Stimulated activated naive CD8-positive, alpha-beta T cell treated with anti-CD3 and anti-CD28 coated beads, Interleukin-15, Interleukin-2, amounts not matched to agents 100 ng/mL and 50 ng/mL, for 24 hours (primary cell): ENCODE measurements around the gene HCN2.

Experiments
- H3K27ac Mint-ChIP-seq: one replicate; pipeline ENCODE4 v1.8.0; 2021; ENCODE audit warnings: mild to moderate bottlenecking, mixed read lengths
- H3K27me3 Mint-ChIP-seq: one replicate; pipeline ENCODE4 v1.8.0; 2021; ENCODE audit warnings: mixed read lengths
- H3K36me3 Mint-ChIP-seq: one replicate; pipeline ENCODE4 v1.8.0; 2021; ENCODE audit warnings: low read depth, mixed read lengths
- H3K4me1 Mint-ChIP-seq: one replicate; pipeline ENCODE4 v1.8.0; 2021; ENCODE audit warnings: low read depth, mixed read lengths
- H3K4me3 Mint-ChIP-seq: one replicate; pipeline ENCODE4 v1.8.0; 2021; ENCODE audit warnings: mild to moderate bottlenecking, mixed read lengths
- H3K9me3 Mint-ChIP-seq: one replicate; pipeline ENCODE4 v1.8.0; 2021; ENCODE audit warnings: mixed read lengths

HCN2 gene

GRCh38 chr19:640161-640558 lies 50.5 kb downstream of the HCN2 start:
- H3K4me1 Mint-ChIP-seq = peaks cover 14% of the 10 kb centered on the region
- no peaks in the 10 kb centered on the region for H3K9me3 Mint-ChIP-seq
- H3K4me3 Mint-ChIP-seq = no peak overlapping the region
- no peaks in the 10 kb centered on the region for H3K36me3 Mint-ChIP-seq
- H3K27me3 Mint-ChIP-seq = no peaks in the 10 kb centered on the region
- no peak overlapping the region for H3K27ac Mint-ChIP-seq

GRCh38 chr19:640606-641189 lies 51.0 kb downstream of the HCN2 start:
- H3K4me1 Mint-ChIP-seq = peaks cover 14% of the 10 kb centered on the region
- H3K27ac Mint-ChIP-seq = no peak overlapping the region
- no peak overlapping the region for H3K4me3 Mint-ChIP-seq
- H3K27me3 Mint-ChIP-seq = no peaks in the 10 kb centered on the region
- peaks cover 3% of the 10 kb centered on the region for H3K36me3 Mint-ChIP-seq
- H3K9me3 Mint-ChIP-seq = no peaks in the 10 kb centered on the region

DNA sequence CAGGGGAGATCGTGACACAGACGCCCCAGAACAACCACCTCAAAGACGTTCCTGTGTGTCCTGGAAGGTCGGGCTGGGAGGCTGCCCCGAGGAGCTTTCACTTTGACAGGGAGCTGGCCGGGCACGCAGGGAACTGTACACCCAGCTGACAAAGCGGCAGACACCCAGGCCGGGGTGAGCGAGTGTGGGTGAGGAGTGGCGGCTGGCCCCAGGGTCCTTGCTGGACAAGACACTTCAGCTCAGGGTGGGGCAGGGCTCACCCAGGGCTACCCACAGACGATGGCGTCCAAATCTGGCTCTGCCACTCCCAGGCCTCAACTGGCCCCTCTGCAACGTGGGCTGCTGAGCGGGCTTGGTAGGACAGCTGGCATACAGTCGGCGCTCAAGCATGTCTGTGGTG lies 52.0 kb downstream of the HCN2 start:
- peaks cover 8% of the 10 kb centered on the region for H3K36me3 Mint-ChIP-seq
- no peak overlapping the region for H3K27ac Mint-ChIP-seq
- H3K4me3 Mint-ChIP-seq = no peak overlapping the region
- H3K9me3 Mint-ChIP-seq = no peaks in the 10 kb centered on the region
- peaks cover 14% of the 10 kb centered on the region for H3K4me1 Mint-ChIP-seq
- H3K27me3 Mint-ChIP-seq = no peaks in the 10 kb centered on the region

DNA sequence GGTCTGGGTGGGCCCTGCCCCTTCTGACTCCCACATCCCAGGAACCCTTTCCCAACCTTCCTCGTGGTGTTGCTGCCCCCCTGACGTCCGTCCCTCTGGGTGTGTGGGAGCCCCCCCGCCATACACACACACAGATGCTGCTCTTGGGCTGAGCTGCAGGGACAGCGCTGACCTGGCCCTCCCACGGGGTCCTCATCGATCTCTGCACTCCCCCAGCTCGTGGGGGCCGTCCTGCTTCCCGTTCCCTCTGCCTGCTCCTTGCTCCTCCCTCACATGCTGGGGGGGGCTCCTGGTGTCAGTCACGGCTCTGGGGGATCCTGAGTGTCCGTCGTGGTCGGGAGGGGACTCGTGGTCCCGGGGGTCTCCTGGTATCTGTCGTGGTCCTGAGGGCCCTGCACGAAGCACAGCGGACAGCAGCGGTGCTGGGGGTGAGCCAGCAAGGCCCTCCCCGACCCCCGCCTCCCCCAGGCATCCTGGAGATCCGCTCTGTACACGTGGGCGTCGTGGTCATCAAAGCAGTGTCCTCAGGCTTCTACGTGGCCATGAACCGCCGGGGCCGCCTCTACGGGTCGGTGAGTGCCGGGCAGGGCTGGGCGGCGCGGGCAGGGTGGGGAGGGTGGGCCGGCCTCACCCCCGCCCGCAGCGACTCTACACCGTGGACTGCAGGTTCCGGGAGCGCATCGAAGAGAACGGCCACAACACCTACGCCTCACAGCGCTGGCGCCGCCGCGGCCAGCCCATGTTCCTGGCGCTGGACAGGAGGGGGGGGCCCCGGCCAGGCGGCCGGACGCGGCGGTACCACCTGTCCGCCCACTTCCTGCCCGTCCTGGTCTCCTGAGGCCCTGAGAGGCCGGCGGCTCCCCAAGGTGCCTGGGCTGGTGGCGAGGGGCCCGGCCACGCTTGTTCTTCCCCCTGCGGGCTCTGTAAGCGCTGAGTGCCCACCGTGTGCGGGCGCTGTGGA lies 53.4 kb downstream of the HCN2 start:
- Mint-ChIP-seq H3K27ac (no peak overlapping the region), H3K4me3 (no peak overlapping the region)

DNA sequence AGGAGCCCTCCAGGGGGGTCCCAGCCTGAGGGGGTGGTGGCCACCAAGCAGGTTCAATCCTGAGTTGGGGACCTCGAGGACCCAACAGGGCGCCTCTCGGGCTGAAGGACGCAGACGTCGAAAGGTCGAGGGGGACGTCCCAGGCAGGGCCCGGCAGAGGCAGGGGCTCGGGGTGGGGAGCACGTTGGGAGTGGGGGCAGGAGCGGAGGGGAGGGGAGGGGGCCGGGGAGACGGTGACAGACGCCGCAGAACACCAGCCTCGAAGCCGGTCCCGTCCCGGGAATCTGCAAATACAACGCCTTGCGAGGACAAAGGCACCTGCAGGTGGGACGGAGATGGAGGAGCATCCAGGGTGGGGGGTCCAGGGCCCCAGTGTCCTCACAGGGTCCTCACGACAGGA lies 54.1 kb downstream of the HCN2 start:
- Mint-ChIP-seq H3K27ac (no peak overlapping the region), H3K9me3 (no peaks in the 10 kb centered on the region), H3K36me3 (peaks cover 11% of the 10 kb centered on the region), H3K4me3 (no peak overlapping the region), H3K27me3 (no peaks in the 10 kb centered on the region), H3K4me1 (peaks cover 6% of the 10 kb centered on the region)

More for the DNA sequence above, 53.4 kb downstream of the HCN2 start:
- Mint-ChIP-seq H3K36me3 (peaks cover 8% of the 10 kb centered on the region), H3K27me3 (no peaks in the 10 kb centered on the region), H3K9me3 (no peaks in the 10 kb centered on the region), H3K4me1 (peaks cover 6% of the 10 kb centered on the region)

GRCh38 chr19:644363-644762 lies 54.7 kb downstream of the HCN2 start:
- Mint-ChIP-seq H3K27me3 (no peaks in the 10 kb centered on the region), H3K4me1 (peaks cover 2% of the 10 kb centered on the region), H3K9me3 (no peaks in the 10 kb centered on the region), H3K36me3 (peaks cover 11% of the 10 kb centered on the region), H3K27ac (no peak overlapping the region), H3K4me3 (no peak overlapping the region)

- Mint-ChIP-seq H3K36me3 (peaks cover 11% of the 10 kb centered on the region), H3K4me1 (no peaks in the 10 kb centered on the region), H3K9me3 (no peaks in the 10 kb centered on the region), H3K4me3 (no peak overlapping the region), H3K27me3 (no peaks in the 10 kb centered on the region), H3K27ac (no peak overlapping the region)
Observed at GRCh38 chr19:644789-645188, 55.1 kb downstream of the HCN2 start.

- Mint-ChIP-seq H3K27me3 (no peaks in the 10 kb centered on the region), H3K36me3 (peaks cover 15% of the 10 kb centered on the region), H3K4me1 (no peaks in the 10 kb centered on the region), H3K27ac (no peak overlapping the region), H3K9me3 (no peaks in the 10 kb centered on the region), H3K4me3 (no peak overlapping the region)
Observed at GRCh38 chr19:645912-646778, 56.5 kb downstream of the HCN2 start.

- Mint-ChIP-seq H3K9me3 (no peaks in the 10 kb centered on the region), H3K27me3 (no peaks in the 10 kb centered on the region), H3K27ac (no peak overlapping the region), H3K4me3 (no peak overlapping the region), H3K4me1 (no peaks in the 10 kb centered on the region), H3K36me3 (peaks cover 15% of the 10 kb centered on the region)
Observed at GRCh38 chr19:646779-647565, 57.3 kb downstream of the HCN2 start.

GRCh38 chr19:647566-648284 lies 58.0 kb downstream of the HCN2 start:
- H3K27me3 Mint-ChIP-seq = no peaks in the 10 kb centered on the region
- no peak overlapping the region for H3K4me3 Mint-ChIP-seq
- H3K4me1 Mint-ChIP-seq = no peaks in the 10 kb centered on the region
- no peak overlapping the region for H3K27ac Mint-ChIP-seq
- peaks cover 15% of the 10 kb centered on the region for H3K36me3 Mint-ChIP-seq
- H3K9me3 Mint-ChIP-seq = no peaks in the 10 kb centered on the region

DNA sequence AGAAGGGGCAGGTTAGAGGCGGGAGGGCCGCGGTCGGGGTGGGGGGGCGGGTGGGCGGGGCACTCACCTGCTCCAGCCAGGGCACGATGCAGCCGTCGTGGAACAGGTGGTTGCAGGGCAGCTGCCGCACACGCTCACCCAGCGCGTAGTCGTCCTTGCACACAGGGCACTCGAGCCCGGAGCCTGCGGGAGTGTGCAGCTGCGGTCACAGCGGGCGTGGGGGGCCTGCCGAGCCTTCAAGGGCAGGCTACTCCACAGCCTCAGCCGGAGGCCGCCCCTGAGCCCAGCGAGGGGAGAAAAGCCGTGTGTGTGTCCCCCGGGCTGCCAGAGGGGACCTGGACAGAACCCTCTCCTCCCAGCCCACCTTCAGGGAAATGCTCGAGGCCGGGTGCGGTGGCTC lies 58.6 kb downstream of the HCN2 start:
- Mint-ChIP-seq H3K27ac (no peak overlapping the region), H3K4me1 (no peaks in the 10 kb centered on the region), H3K27me3 (no peaks in the 10 kb centered on the region), H3K9me3 (no peaks in the 10 kb centered on the region), H3K36me3 (peaks cover 15% of the 10 kb centered on the region), H3K4me3 (no peak overlapping the region)

GRCh38 chr19:648904-649801 lies 59.5 kb downstream of the HCN2 start:
- Mint-ChIP-seq H3K9me3 (no peaks in the 10 kb centered on the region), H3K27ac (no peak overlapping the region), H3K4me3 (no peak overlapping the region), H3K36me3 (peaks cover 23% of the 10 kb centered on the region), H3K27me3 (no peaks in the 10 kb centered on the region), H3K4me1 (no peaks in the 10 kb centered on the region)

DNA sequence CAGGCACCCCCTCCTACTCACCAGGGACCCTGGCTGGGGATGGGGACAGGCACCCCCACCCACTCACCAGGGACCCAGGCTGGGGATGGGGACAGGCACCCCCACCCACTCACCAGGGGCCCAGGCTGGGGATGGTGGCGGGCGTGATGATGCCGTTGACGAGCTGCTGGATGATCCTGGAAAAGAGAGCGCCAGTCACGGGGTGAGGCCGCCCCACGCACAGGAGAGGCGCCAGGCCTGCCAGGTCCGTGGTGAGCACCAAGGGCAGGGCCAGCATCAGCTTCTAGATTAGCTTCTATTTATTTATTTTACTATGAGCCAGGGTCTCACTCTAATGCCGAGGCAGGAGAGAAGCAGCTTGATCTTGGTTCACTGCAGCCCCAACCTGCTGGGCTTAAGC lies 60.4 kb downstream of the HCN2 start:
- H3K4me1 Mint-ChIP-seq = peaks cover 5% of the 10 kb centered on the region
- H3K9me3 Mint-ChIP-seq = no peaks in the 10 kb centered on the region
- H3K4me3 Mint-ChIP-seq = no peak overlapping the region
- no peaks in the 10 kb centered on the region for H3K27me3 Mint-ChIP-seq
- peaks cover 29% of the 10 kb centered on the region for H3K36me3 Mint-ChIP-seq
- H3K27ac Mint-ChIP-seq = no peak overlapping the region
